Peyer's patch (tissue), 4 donors: ENCODE data around the gene SNRPF.

Experiments used
- POLR2A ChIP-seq, 2 donors: fragments of 450-650 bp; IDR thresholded peaks; one replicate each; pipeline ENCODE4 v1.5.1; 2017; ENCODE audit warnings: antibody characterized with exemption in 2 of 2, mild to moderate bottlenecking in 2 of 2, moderate library complexity in 2 of 2
- TF ChIP-seq, protein P1 (sequence below), 6 experiments: fragments of 450-650 bp in 4 of 6; fragments of 200-600 bp in 2 of 6; sonication (generic) in 1 of 6; IDR thresholded peaks; one replicate each; pipeline ENCODE4 v1.5.1; 2017 to 2019; ENCODE audit warnings: antibody characterized with exemption in 6 of 6, mild to moderate bottlenecking in 3 of 6, moderate library complexity in 1 of 6

DNA sequence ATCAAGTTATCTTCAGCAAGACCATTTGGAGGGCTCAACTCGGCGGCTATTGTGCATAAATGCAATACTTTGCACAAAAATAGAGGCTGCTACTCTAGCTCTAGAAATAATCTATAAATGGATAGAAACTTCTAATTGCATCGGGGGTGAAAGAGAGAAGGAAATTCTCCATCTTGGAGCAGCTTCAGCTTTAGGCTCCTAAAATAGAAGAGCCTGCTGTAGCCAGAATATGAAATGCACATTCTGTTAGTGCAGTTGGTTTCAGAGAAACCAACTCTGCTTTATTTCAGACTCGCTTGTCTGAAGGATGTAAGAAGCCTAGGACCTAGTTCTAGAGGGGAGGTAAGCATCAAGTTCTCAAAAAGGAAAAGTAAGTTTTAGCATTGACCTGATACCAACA lies 38.1 kb downstream of the SNRPF start:
- TF ChIP-seq, protein P1, sequence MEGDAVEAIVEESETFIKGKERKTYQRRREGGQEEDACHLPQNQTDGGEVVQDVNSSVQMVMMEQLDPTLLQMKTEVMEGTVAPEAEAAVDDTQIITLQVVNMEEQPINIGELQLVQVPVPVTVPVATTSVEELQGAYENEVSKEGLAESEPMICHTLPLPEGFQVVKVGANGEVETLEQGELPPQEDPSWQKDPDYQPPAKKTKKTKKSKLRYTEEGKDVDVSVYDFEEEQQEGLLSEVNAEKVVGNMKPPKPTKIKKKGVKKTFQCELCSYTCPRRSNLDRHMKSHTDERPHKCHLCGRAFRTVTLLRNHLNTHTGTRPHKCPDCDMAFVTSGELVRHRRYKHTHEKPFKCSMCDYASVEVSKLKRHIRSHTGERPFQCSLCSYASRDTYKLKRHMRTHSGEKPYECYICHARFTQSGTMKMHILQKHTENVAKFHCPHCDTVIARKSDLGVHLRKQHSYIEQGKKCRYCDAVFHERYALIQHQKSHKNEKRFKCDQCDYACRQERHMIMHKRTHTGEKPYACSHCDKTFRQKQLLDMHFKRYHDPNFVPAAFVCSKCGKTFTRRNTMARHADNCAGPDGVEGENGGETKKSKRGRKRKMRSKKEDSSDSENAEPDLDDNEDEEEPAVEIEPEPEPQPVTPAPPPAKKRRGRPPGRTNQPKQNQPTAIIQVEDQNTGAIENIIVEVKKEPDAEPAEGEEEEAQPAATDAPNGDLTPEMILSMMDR (IDR thresholded peaks at IDR 0.05), result no peak
- no peak for TF ChIP-seq POLR2A (IDR thresholded peaks at IDR 0.05)
